NB4 (cell line): Measurements from ENCODE around the gene APOBEC3C.

Experiments
- CTCF ChIP-seq: IDR thresholded peaks from one replicate; pipeline ENCODE4 v1.5.1; 2012; ENCODE audit warnings: low read depth, low read length
- MYC ChIP-seq: IDR thresholded peaks from 2 replicates; pipeline ENCODE4 v1.6.1; 2011; ENCODE audit warnings: low read depth, low read length
- POLR2A ChIP-seq: IDR thresholded peaks from 2 replicates; pipeline ENCODE4 v1.6.1; 2011; ENCODE audit warnings: mild to moderate bottlenecking; ENCODE audit not compliant: insufficient read length; ENCODE audit errors: extremely low read depth
- TF ChIP-seq, protein P1 (sequence below): IDR thresholded peaks from 2 replicates; pipeline ENCODE4 v1.6.1; 2011; ENCODE audit warnings: low read depth, low read length

DNA sequence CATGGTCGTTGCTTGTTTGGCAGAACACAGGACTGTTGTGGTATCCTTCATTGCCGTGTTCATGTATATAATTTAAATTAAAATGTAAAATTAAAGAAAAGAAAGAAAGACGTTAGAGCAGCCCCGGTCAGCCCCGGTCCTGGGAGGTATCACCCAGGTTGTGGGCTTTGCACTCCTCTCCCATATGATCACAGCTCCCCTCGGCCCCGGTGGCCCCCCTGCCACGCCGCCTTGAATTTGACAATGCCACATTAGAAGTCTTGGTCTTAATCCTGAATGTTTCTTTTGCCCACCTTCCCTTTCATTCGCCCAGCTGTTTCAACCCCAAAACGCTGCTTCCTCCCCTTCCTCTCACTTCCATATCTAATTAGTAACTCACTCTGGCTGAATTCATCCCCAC lies 45.3 kb upstream of the APOBEC3C start:
- no peak for TF ChIP-seq CTCF
- TF ChIP-seq MYC = no peak
- TF ChIP-seq POLR2A = no peak
- TF ChIP-seq, protein P1, sequence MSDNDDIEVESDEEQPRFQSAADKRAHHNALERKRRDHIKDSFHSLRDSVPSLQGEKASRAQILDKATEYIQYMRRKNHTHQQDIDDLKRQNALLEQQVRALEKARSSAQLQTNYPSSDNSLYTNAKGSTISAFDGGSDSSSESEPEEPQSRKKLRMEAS = no peak
